H1 (cell line): ENCODE results near the gene RNF168. TPM values are rescaled to one million over a fixed set of nuclear protein-coding genes. Genes with fewer than 3 reads are reported as not detected.

Experiments
- CTCF ChIA-PET: fragments of 300-600 bp; sonication (Branson Sonifier 250); formaldehyde crosslinking; loops from one replicate; lab custom pipeline; 2021; ENCODE audit not compliant: partially characterized antibody; lab: Charles Lee
- POLR2A ChIA-PET: fragments of 300-600 bp; sonication (Branson Sonifier 250); formaldehyde crosslinking; loops from one replicate; lab custom pipeline; 2021; ENCODE audit warnings: inconsistent platforms; ENCODE audit not compliant: partially characterized antibody; lab: Charles Lee
- DNase-seq, 2 experiments: peaks; one replicate each; pipeline versions ENCODE4 v3.0.0 to v3.0.0-alpha.2; 2010 to 2022; ENCODE audit warnings: low spot score in 2 of 2, low read depth in 1 of 2, mixed read lengths in 1 of 2
- FAIRE-seq: peaks from 2 replicates; lab custom pipeline; 2011; peaks lifted over from hg19 to GRCh38; lab: Jason Lieb, UNC
- H2AFZ ChIP-seq: 2 replicates; pipeline ENCODE4 v1.8.1; 2012; ENCODE audit warnings: low read length, inconsistent platforms
- H2AK5ac ChIP-seq: 2 replicates; pipeline ENCODE4 v1.6.1; 2013; ENCODE audit warnings: low read depth, low read length
- H2BK120ac ChIP-seq: replicated peaks from 2 replicates; pipeline ENCODE3; 2013; ENCODE audit warnings: low read depth, low read length, inconsistent platforms
- H2BK12ac ChIP-seq: 2 replicates; pipeline ENCODE4 v1.6.1; 2013; ENCODE audit warnings: low read depth, low read length
- H2BK15ac ChIP-seq: 2 replicates; pipeline ENCODE4 v1.6.1; 2013; ENCODE audit warnings: low read length
- H2BK20ac ChIP-seq: 2 replicates; pipeline ENCODE4 v1.6.1; 2013; ENCODE audit warnings: low read length
- H2BK5ac ChIP-seq: 2 replicates; pipeline ENCODE4 v1.6.1; 2013; ENCODE audit warnings: low read depth, low read length
- H3K14ac ChIP-seq: 2 replicates; pipeline ENCODE4 v1.6.1; 2013; ENCODE audit warnings: inconsistent platforms; ENCODE audit not compliant: insufficient read length
- H3K18ac ChIP-seq: 2 replicates; pipeline ENCODE4 v1.6.1; 2013; ENCODE audit warnings: low read length; ENCODE audit errors: extremely low read depth
- H3K23ac ChIP-seq: 2 replicates; pipeline ENCODE4 v1.6.1; 2013; ENCODE audit warnings: inconsistent platforms; ENCODE audit not compliant: insufficient read length
- H3K23me2 ChIP-seq: 2 replicates; pipeline ENCODE4 v1.6.1; 2013; ENCODE audit warnings: low read depth, low read length
- H3K27ac ChIP-seq: 2 replicates; pipeline ENCODE4 v1.6.1; 2011; ENCODE audit warnings: low read depth, low read length, inconsistent platforms
- H3K27me3 ChIP-seq, 4 experiments: replicated peaks in 1 of 4; 1 replicate in 1 of 4; 2 replicates in 3 of 4; pipeline versions ENCODE4 v1.6.1 to v1.8.1; 2011 to 2013; ENCODE audit warnings: low read length in 3 of 4, mild to moderate bottlenecking in 3 of 4, inconsistent platforms in 2 of 4, mixed read lengths in 2 of 4, moderate library complexity in 1 of 4; ENCODE audit not compliant: control insufficient read depth in 3 of 4, insufficient read depth in 3 of 4; ENCODE audit errors: extremely low read depth in 1 of 4
- H3K36me3 ChIP-seq, 4 experiments: 2 replicates each; pipeline versions ENCODE4 v1.6.1 to v1.8.1; 2011 to 2013; ENCODE audit warnings: mild to moderate bottlenecking in 4 of 4, low read length in 3 of 4, moderate library complexity in 2 of 4, control low read depth in 1 of 4, inconsistent platforms in 1 of 4; ENCODE audit not compliant: insufficient read depth in 4 of 4, control insufficient read depth in 2 of 4
- H3K4ac ChIP-seq: replicated peaks from 2 replicates; pipeline ENCODE3; 2013; ENCODE audit warnings: low read length, low read depth, mixed read lengths, inconsistent platforms; ENCODE audit not compliant: insufficient read length
- H3K4me1 ChIP-seq, 4 experiments: replicated peaks in 1 of 4; 1 replicate in 1 of 4; 2 replicates in 3 of 4; pipeline versions ENCODE4 v1.6.1 to v1.8.1; 2011 to 2013; ENCODE audit warnings: low read length in 3 of 4, inconsistent platforms in 2 of 4, mixed read lengths in 1 of 4; ENCODE audit not compliant: insufficient read depth in 4 of 4, control insufficient read depth in 3 of 4
- H3K4me2 ChIP-seq, 2 experiments: 2 replicates each; pipeline versions ENCODE4 v1.6.1 to v1.8.1; 2011 to 2013; ENCODE audit warnings: low read depth in 2 of 2, low read length in 2 of 2, control low read depth in 1 of 2, inconsistent platforms in 1 of 2, mild to moderate bottlenecking in 1 of 2; ENCODE audit not compliant: insufficient read depth in 1 of 2
- H3K4me3 ChIP-seq, 4 experiments: fragments of 200-600, 300-600 bp in 1 of 4; sonication (generic), shearing (Covaris generic), sonication (Bioruptor Twin) in 1 of 4; 2 replicates each; pipeline versions ENCODE4 v1.5.1 to v1.8.1; 2011 to 2016; ENCODE audit warnings: low read length in 4 of 4, low read depth in 3 of 4, control low read depth in 2 of 4, inconsistent platforms in 2 of 4, mild to moderate bottlenecking in 2 of 4, mixed read lengths in 1 of 4, moderate library complexity in 1 of 4; ENCODE audit not compliant: insufficient read depth in 2 of 4; ENCODE audit errors: extremely low read depth in 1 of 4
- H3K56ac ChIP-seq: replicated peaks from 2 replicates; pipeline ENCODE3; 2013; ENCODE audit warnings: low read depth, mild to moderate bottlenecking, mixed read lengths, low read length, inconsistent platforms; ENCODE audit not compliant: insufficient read length
- H3K79me1 ChIP-seq: 2 replicates; pipeline ENCODE4 v1.6.1; 2013; ENCODE audit warnings: low read depth, low read length, control low read depth
- H3K79me2 ChIP-seq, 2 experiments: 2 replicates each; pipeline versions ENCODE4 v1.6.1 to v1.8.1; 2012 to 2013; ENCODE audit warnings: low read length in 2 of 2, mild to moderate bottlenecking in 2 of 2, inconsistent platforms in 1 of 2; ENCODE audit not compliant: insufficient read depth in 2 of 2, control insufficient read depth in 1 of 2
- H3K9ac ChIP-seq, 4 experiments: replicated peaks in 1 of 4; 1 replicate in 1 of 4; 2 replicates in 3 of 4; pipeline versions ENCODE4 v1.6.1 to v1.8.1; 2011 to 2013; ENCODE audit warnings: low read depth in 3 of 4, low read length in 3 of 4, control low read depth in 2 of 4, mild to moderate bottlenecking in 2 of 4, moderate library complexity in 2 of 4, inconsistent platforms in 1 of 4; ENCODE audit errors: extremely low read depth in 1 of 4
- H3K9me3 ChIP-seq, 2 experiments: 2 replicates each; pipeline versions ENCODE4 v1.6.1 to v1.8.1; 2012 to 2013; ENCODE audit warnings: mild to moderate bottlenecking in 2 of 2, moderate library complexity in 2 of 2, control low read depth in 1 of 2, inconsistent platforms in 1 of 2, low read depth in 1 of 2, low read length in 1 of 2, mixed read lengths in 1 of 2; ENCODE audit not compliant: insufficient read depth in 2 of 2
- H4K20me1 ChIP-seq, 2 experiments: replicated peaks in 1 of 2; 2 replicates each; pipeline versions ENCODE3 to v1.8.1; 2011 to 2013; ENCODE audit warnings: inconsistent platforms in 2 of 2, low read length in 2 of 2, mild to moderate bottlenecking in 1 of 2; ENCODE audit not compliant: insufficient read depth in 2 of 2, control insufficient read depth in 1 of 2
- H4K5ac ChIP-seq: 2 replicates; pipeline ENCODE4 v1.6.1; 2013; ENCODE audit warnings: low read length, low read depth, mixed read lengths, inconsistent platforms; ENCODE audit not compliant: insufficient read length
- H4K8ac ChIP-seq: 2 replicates; pipeline ENCODE4 v1.8.0; 2013; ENCODE audit warnings: mild to moderate bottlenecking, moderate library complexity, low read length, inconsistent platforms; ENCODE audit not compliant: insufficient read depth; ENCODE audit errors: extremely low read depth
- H4K91ac ChIP-seq: replicated peaks from 2 replicates; pipeline ENCODE3; 2013; ENCODE audit warnings: low read length, mixed read lengths, inconsistent platforms; ENCODE audit not compliant: insufficient read length
- ASH2L ChIP-seq: fragments of 200-600, 300-600 bp; sonication (generic); IDR thresholded peaks from one replicate; pipeline ENCODE4 v1.7.1; 2017; ENCODE audit warnings: low read length
- HDAC2 ChIP-seq, 2 experiments: fragments of 300-600 bp in 1 of 2; sonication (generic) in 1 of 2; IDR thresholded peaks; 2 replicates each; pipeline ENCODE4 v1.6.1; 2011 to 2012; ENCODE audit warnings: low read depth in 2 of 2, low read length in 2 of 2, mild to moderate bottlenecking in 2 of 2, moderate library complexity in 2 of 2, borderline replicate concordance in 1 of 2, inconsistent platforms in 1 of 2
- WGBS, 2 experiments: shearing (Covaris generic) in 1 of 2; methylation state at CpG; one replicate each; pipeline versions ENCODE4 v1.1.6 to v1.1.7; 2013 to 2015; ENCODE audit warnings: low lambda C conversion rate in 2 of 2, mixed read lengths in 2 of 2, inconsistent platforms in 1 of 2, low coverage in 1 of 2, missing lambda C conversion rate in 1 of 2; ENCODE audit not compliant: insufficient replicate concordance in 2 of 2, insufficient coverage in 1 of 2, insufficient read length in 1 of 2; ENCODE audit errors: extremely low coverage in 1 of 2, missing lambda C conversion rate in 1 of 2; 5-methylcytosine and 5-hydroxymethylcytosine counted together
- polyA plus RNA-seq, 7 experiments: library from polyadenylated mRNA; depleted of rRNA in 3 of 7; stranded (reverse) in 5 of 7; unstranded in 2 of 7; fragments of >200 nt in 5 of 7; fragments of 200-250 nt in 2 of 7; gene quantifications; 1 replicate in 5 of 7; 2 replicates in 1 of 7; 4 replicates in 1 of 7; pipeline versions ENCODE4 v1.2.1 to v1.2.3, GENCODE V29; 2011 to 2013; ENCODE audit warnings: missing spikeins in 2 of 7, mixed read lengths in 2 of 7
- total RNA-seq: library from RNA; stranded (reverse); fragmentation: NEBNext Ultra II Directional; extraction: Animal tissue kit (Norgen Biotek cat#: 25700); gene quantifications from 2 replicates; pipeline ENCODE4 v1.2.1, GENCODE V29; 2021
- TF ChIP-seq, protein P1 (sequence below): IDR thresholded peaks from 2 replicates; pipeline ENCODE4 v1.6.1; 2012; ENCODE audit warnings: inconsistent platforms

Gene RNF168
- total and polyA plus RNA-seq, 2 of the 8 experiments (the other 6 are each of a cell fraction or from before 2014, with no cell fraction given): 6.3 to 63.5 TPM

DNA sequence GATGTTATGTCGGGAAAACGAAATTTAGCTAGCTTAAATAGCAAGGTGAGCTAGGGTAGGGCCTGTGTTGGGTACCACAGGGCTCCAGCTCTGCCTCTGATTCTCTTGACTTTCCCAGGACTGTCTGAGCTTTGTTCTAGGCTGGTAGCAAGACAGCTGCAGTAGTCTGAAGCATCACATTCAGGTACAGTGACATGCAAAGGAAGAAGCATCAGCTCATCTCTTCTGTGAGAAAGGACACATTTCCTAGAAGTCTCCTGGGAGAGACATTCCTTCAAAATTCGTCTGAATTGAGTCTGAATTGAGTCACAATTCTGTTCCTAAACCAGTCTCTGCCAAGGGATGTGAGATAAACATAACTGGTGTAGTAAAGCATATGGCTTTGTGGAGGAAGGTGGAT is 62.9 kb downstream of the RNF168 start:
- no peaks in the 10 kb centered on the region for H3K27me3 ChIP-seq
- no peak overlapping the region for H3K4ac ChIP-seq
- H3K4me2 ChIP-seq: no peak overlapping the region
- H2AK5ac ChIP-seq: no peak overlapping the region
- no peaks in the 10 kb centered on the region for H3K79me2 ChIP-seq
- no peak overlapping the region for H2BK12ac ChIP-seq
- no peaks in the 10 kb centered on the region for H3K79me1 ChIP-seq
- no peak overlapping the region for H2BK120ac ChIP-seq
- no peak for FAIRE-seq
- H2BK5ac ChIP-seq: no peak overlapping the region
- 0 out of 2 replicates have a peak, but pooled peaks cover 2% of the 10 kb centered on the region for H3K23me2 ChIP-seq
- no peak overlapping the region for H3K18ac ChIP-seq
- ChIA-PET CTCF (interaction anchor here (1.1 to 1.3 kb wide), 2 partner anchors 88 to 187 kb away, joined by 3 read pairs; no protein-coding TSS in a partner anchor), POLR2A (interaction anchor here (1.3 kb wide), 1 partner anchor 8 kb away, joined by 4 read pairs; the partner anchor contains the start of gene UBXN7)
- no peaks in the 10 kb centered on the region for H4K20me1 ChIP-seq
- no peaks in the 10 kb centered on the region for H3K9me3 ChIP-seq
- no peak overlapping the region for H3K4me3 ChIP-seq
- no peak overlapping the region for H4K5ac ChIP-seq
- no peak overlapping the region for H4K8ac ChIP-seq
- H3K27ac ChIP-seq: no peak overlapping the region
- H3K4me1 ChIP-seq: no peaks in the 10 kb centered on the region
- no peak overlapping the region for H4K91ac ChIP-seq
- no peak overlapping the region for H3K14ac ChIP-seq
- no peak overlapping the region for H2BK20ac ChIP-seq
- H2AFZ ChIP-seq: peak overlapping the region; percentile 35; the same call in 1 of the 2 replicates
- WGBS, 2 experiments: 66% methylated on average over 3 of the region's 3 CpGs; no CpG with 5 or more reads in 1 of the 2 experiments
- H2BK15ac ChIP-seq: no peak overlapping the region
- no peak for DNase-seq
- no peak overlapping the region for H3K23ac ChIP-seq
- H3K9ac ChIP-seq: no peak overlapping the region
- no peak overlapping the region for H3K56ac ChIP-seq
- H3K36me3 ChIP-seq: no peaks in the 10 kb centered on the region
- TF ChIP-seq HDAC2 (IDR thresholded peaks at IDR 0.05; ENCODE audit: borderline replicate concordance in 1 of 2, low read depth in 2 of 2, low read length in 2 of 2) (no peak), ASH2L (no peak)
- TF ChIP-seq, protein P1, sequence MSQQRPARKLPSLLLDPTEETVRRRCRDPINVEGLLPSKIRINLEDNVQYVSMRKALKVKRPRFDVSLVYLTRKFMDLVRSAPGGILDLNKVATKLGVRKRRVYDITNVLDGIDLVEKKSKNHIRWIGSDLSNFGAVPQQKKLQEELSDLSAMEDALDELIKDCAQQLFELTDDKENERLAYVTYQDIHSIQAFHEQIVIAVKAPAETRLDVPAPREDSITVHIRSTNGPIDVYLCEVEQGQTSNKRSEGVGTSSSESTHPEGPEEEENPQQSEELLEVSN: no peak
